GM21515 (cell line): ENCODE data around the gene MKRN3.
"Not testable (repeated sequence)": the region's sequence is repeated elsewhere in the genome, so short reads cannot be mapped to it uniquely, and the experiment has no call there.

Experiments
- ATAC-seq: cut with Tn5 transposase; IDR thresholded peaks from one replicate; pipeline ENCODE4 v1.9.1; 2021; ENCODE audit not compliant: unreplicated experiment

The MKRN3 gene

DNA sequence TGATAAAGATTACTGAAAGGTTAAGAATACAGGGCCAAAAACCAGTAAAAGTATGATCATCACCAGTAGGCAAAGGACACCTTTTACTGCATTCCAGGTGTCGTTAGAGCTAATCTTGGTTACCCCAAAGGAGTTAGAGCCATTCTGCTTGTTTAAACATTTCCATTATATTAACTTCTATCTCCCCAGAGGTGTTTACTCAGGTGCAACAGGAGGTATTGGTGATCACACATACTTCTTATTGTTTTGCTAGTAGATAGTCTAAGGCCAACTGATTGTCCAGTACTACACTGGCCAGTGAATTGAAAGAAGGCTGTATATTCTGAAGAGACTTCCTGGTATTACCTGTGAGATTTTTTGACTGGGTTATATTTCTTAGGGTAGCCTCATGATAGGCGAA, 22.8 kb downstream of the MKRN3 start:
- no peak for ATAC-seq

DNA sequence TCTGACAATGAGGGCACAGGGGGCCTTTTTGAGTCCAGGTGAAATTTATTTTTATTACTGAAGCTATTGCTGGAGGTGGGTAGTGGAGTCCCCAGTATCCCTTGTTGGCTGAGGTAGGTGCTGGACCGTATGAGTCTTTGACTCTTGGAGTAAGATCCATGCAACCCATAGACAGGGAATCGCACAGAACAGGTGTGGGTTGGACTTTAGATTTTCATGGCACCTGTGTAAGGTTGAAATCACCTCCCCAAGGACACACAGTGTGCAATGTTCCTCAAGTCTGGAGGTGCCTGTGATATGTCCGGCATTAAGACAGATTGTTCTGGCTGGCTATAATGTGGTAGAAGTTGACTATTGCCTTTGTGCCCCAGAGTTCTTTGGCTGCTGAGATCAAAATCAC, 23.5 kb downstream of the MKRN3 start:
- no peak for ATAC-seq

DNA sequence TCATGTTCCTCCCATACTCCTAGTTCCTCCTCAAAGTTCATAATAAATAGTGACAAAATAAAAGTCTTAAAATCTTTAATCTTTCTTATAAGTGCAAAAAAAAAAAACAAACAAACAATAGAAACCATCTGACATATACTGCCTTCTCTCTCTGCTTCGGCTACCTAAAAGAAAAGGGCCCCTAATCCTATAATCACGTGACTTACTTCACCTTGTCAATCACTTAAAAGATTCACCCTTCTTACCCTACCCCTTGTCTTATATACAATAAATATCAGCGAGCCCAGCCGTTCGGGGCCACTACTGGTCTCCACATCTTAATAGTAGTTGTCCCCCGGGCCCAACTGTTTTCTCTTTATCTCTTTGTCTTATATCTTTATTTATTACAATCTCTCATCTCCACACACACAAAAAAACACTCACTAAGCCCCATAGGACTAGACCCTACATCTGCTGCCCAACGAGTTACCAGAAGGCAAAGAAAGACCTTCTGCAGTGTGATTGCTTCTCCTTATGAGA, 28.8 kb downstream of the MKRN3 start:
- no peak for ATAC-seq

DNA sequence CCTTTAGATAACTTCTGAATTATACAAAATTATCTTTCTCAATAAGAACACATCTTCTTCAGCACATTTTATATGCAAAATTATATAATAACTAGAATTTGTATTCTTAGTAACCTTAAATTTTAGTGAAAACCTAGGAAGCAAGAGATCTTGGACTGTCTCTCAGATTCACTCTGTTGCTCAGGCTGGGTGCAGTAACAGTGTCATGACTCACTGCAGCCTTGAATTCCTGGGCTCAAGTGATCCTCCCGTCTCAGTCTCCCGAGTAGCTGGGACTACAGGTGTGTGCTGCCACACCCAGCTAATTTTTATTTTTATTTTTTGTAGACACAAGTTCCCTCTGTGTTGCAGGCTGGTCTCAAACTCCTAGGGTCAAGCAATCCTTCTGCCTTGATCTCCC, 29.9 kb downstream of the MKRN3 start:
- no peak for ATAC-seq

GRCh38 chr15:23596736-23597135, 31.3 kb downstream of the MKRN3 start:
- ATAC-seq, result no peak

GRCh38 chr15:23597278-23597677, 31.8 kb downstream of the MKRN3 start:
- not testable (repeated sequence) for ATAC-seq

DNA sequence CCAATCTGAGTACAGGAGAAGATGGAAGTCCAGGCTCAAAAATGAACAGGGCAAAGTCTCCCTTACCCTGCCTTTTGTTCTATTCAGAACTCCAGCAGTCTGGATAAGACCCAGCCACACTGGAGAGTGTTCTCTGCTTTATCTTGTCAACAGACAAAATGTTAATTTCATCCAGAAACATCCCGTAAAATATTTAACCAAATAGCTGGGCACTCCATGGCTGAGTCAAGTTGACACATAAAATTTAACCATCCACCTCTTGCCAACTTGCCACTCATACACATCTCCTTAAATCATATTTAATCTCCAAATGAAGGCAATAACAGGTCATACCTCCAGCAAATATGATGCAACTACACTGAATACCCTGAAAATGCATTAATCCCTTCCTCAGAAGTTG, 33.6 kb downstream of the MKRN3 start:
- no peak for ATAC-seq

DNA sequence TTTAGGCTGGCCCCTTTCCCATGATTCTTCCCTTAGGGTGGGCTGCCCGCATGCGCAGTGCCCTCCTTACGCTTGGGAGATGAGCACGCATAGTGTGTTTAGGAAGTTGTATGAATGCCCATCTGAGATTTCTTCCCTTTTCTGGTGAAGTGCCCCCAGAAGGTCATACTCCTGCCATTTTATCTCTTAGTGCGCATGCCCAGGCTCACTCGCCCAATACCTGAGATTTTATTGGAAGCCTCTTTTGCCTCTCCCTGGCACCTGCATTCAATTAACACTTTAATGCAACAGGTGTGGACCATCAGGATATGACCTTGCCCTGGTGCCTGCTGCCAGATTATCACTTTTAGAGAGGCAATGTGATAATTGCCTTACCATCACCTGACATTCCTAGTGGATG, 36.6 kb downstream of the MKRN3 start:
- ATAC-seq, result no peak

DNA sequence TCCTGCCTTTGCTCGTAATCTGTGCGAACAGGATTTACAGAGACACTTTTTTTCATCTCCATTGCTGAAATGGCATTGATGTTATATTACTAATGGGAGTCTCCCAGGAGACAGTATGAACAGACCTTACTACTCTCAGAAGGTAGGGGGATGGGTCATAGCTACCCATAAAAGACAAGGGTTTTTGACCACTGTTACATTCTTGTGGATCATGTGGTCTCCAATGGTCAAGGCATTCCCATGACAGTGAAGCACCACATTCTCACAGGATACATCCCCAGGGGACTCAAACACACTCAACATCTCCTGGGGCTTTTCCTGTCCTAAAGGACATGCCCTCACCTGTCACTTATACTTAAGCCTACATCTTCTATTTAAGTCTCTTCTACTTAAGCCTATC, 40.8 kb downstream of the MKRN3 start:
- ATAC-seq, result no peak

GRCh38 chr15:23616536-23616935, 51.1 kb downstream of the MKRN3 start:
- no peak for ATAC-seq
